Endothelial cell of umbilical vein (primary cell): ENCODE data around the gene RGP1. TPM values are rescaled to one million over a fixed set of nuclear protein-coding genes. Genes with fewer than 3 reads are reported as not detected.

Experiments used
- BruUV-seq: library from RNA; stranded (reverse); fragments of 400-500 nt; replicated peaks from 2 replicates; lab custom pipeline; 2021; lab: Mats Ljungman, UMichigan
- CTCF ChIA-PET: fragments of 300-600, 350-600 bp; sonication (Branson Sonifier 250); formaldehyde crosslinking; loops from one replicate; lab custom pipeline; 2021; ENCODE audit warnings: antibody characterized with exemption, inconsistent platforms; lab: Charles Lee
- POLR2A ChIA-PET: fragments of 300-600, 350-600 bp; sonication (Branson Sonifier 250); formaldehyde crosslinking; loops from one replicate; lab custom pipeline; 2021; ENCODE audit warnings: antibody characterized with exemption, inconsistent platforms; lab: Charles Lee
- DNase-seq: peaks from one replicate; pipeline ENCODE4 v3.0.0-alpha.2; 2011; ENCODE audit warnings: low read depth, low spot score
- FAIRE-seq: peaks from 2 replicates; lab custom pipeline; 2011; peaks lifted over from hg19 to GRCh38; lab: Jason Lieb, UNC
- H2AFZ ChIP-seq: 2 replicates; pipeline ENCODE4 v1.6.0; 2012; ENCODE audit warnings: low read depth, low read length, control low read depth, inconsistent platforms
- H3K27ac ChIP-seq: 2 replicates; pipeline ENCODE4 v1.5.1; 2011; ENCODE audit warnings: low read depth, mild to moderate bottlenecking, control low read depth, low read length, moderate library complexity; ENCODE audit not compliant: insufficient read depth
- H3K27me3 ChIP-seq, 2 experiments: 2 replicates each; pipeline versions ENCODE4 v1.6.0 to v1.6.1; 2011; ENCODE audit warnings: low read length in 2 of 2, mixed read lengths in 1 of 2; ENCODE audit not compliant: control insufficient read depth in 2 of 2, insufficient read depth in 2 of 2
- H3K36me3 ChIP-seq, 2 experiments: 2 replicates in 1 of 2; 3 replicates in 1 of 2; pipeline ENCODE4 v1.5.1; 2011; ENCODE audit warnings: low read length in 2 of 2, mild to moderate bottlenecking in 1 of 2, moderate library complexity in 1 of 2; ENCODE audit not compliant: control insufficient read depth in 2 of 2, insufficient read depth in 2 of 2; ENCODE audit errors: extremely low read depth in 1 of 2
- H3K4me1 ChIP-seq: 3 replicates; pipeline ENCODE4 v1.5.1; 2011; ENCODE audit warnings: mild to moderate bottlenecking, low read length; ENCODE audit not compliant: control insufficient read depth, insufficient read depth; ENCODE audit errors: extremely low read depth
- H3K4me2 ChIP-seq: 2 replicates; pipeline ENCODE4 v1.6.1; 2011; ENCODE audit warnings: low read length, control low read depth, mixed read lengths; ENCODE audit not compliant: insufficient read depth
- H3K4me3 ChIP-seq, 3 experiments: fragments of 200-600 bp in 1 of 3; sonication (generic), shearing (Covaris generic) in 1 of 3; replicated peaks in 1 of 3; 2 replicates each; pipeline ENCODE4 v1.5.1; 2011 to 2016; ENCODE audit warnings: control low read depth in 3 of 3, low read length in 3 of 3, mild to moderate bottlenecking in 2 of 3, inconsistent platforms in 1 of 3, low read depth in 1 of 3, moderate library complexity in 1 of 3; ENCODE audit not compliant: insufficient read depth in 1 of 3
- H3K79me2 ChIP-seq: 2 replicates; pipeline ENCODE4 v1.6.0; 2012; ENCODE audit warnings: low read length, inconsistent platforms; ENCODE audit not compliant: control insufficient read depth, insufficient read depth
- H3K9ac ChIP-seq: replicated peaks from 2 replicates; pipeline ENCODE3; 2011; ENCODE audit warnings: low read length, control low read depth; ENCODE audit not compliant: insufficient read depth; ENCODE audit errors: extremely low read depth
- H3K9me1 ChIP-seq: replicated peaks from 3 replicates; pipeline ENCODE4 v1.6.0; 2011; ENCODE audit warnings: mild to moderate bottlenecking, low read length; ENCODE audit not compliant: control insufficient read depth, insufficient read depth; ENCODE audit errors: extremely low read depth
- H3K9me3 ChIP-seq: replicated peaks from 2 replicates; pipeline ENCODE4 v1.5.1; 2012; ENCODE audit warnings: low read length, inconsistent platforms; ENCODE audit not compliant: control insufficient read depth, insufficient read depth
- H4K20me1 ChIP-seq: replicated peaks from 2 replicates; pipeline ENCODE3; 2011; ENCODE audit warnings: mild to moderate bottlenecking, low read length; ENCODE audit not compliant: control insufficient read depth, insufficient read depth; ENCODE audit errors: extremely low read depth
- EZH2 ChIP-seq: IDR thresholded peaks from 2 replicates; pipeline ENCODE4 v1.6.1; 2012; ENCODE audit warnings: borderline replicate concordance, low read depth, mild to moderate bottlenecking, moderate library complexity, low read length, inconsistent platforms; ENCODE audit not compliant: severe bottlenecking
- FOS ChIP-seq: IDR thresholded peaks from 2 replicates; pipeline ENCODE4 v1.6.1; 2011; ENCODE audit warnings: mild to moderate bottlenecking, low read length, moderate library complexity, borderline replicate concordance; ENCODE audit not compliant: insufficient read depth
- MYC ChIP-seq: IDR thresholded peaks from one replicate; pipeline ENCODE4 v1.6.1; 2011; ENCODE audit warnings: mild to moderate bottlenecking, low read depth, low read length
- POLR2A ChIP-seq: IDR thresholded peaks from 2 replicates; pipeline ENCODE4 v1.6.1; 2012; ENCODE audit warnings: low read depth, mild to moderate bottlenecking, control low read depth, low read length
- POLR2AphosphoS5 ChIP-seq: IDR thresholded peaks from 2 replicates; pipeline ENCODE4 v1.6.1; 2012; ENCODE audit warnings: low read depth, mild to moderate bottlenecking, control low read depth, low read length, moderate library complexity; ENCODE audit not compliant: insufficient read depth
- dilution Hi-C: fragments of 300-500 bp; cut with MboI; formaldehyde crosslinking; loops from one replicate; pipeline ENCODE4 v1.15.0; 2019; ENCODE audit warnings: low sequenced_read_pairs; ENCODE audit not compliant: extremely low pct_ligation_motif_present
- intact Hi-C: fragments of 100-400 bp; cut with micrococcal nuclease; formaldehyde crosslinking; loops from one replicate; pipeline ENCODE4 v1.10.0; 2022
- polyA plus RNA-seq, 4 experiments: library from polyadenylated mRNA; depleted of rRNA in 3 of 4; stranded (reverse) in 3 of 4; unstranded in 1 of 4; fragments of >200 nt; gene quantifications; 2 replicates each; pipeline versions ENCODE4 v1.2.1 to v1.2.3, GENCODE V29; 2011 to 2012; ENCODE audit warnings: missing spikeins in 1 of 4
- total RNA-seq: library from RNA; stranded (reverse); gene quantifications from 2 replicates; pipeline ENCODE4 v1.2.3, GENCODE V29; 2021
- TF ChIP-seq, protein P1 (sequence below), 2 donors: IDR thresholded peaks; 1 replicate in 1 of 2; 2 replicates in 1 of 2; pipeline ENCODE4 v1.5.1; 2011; ENCODE audit warnings: low read length in 2 of 2, mild to moderate bottlenecking in 2 of 2, moderate library complexity in 2 of 2, control low read depth in 1 of 2, inconsistent platforms in 1 of 2, low read depth in 1 of 2; ENCODE audit not compliant: insufficient read depth in 1 of 2; ENCODE audit errors: extremely low read depth in 1 of 2

The RGP1 gene
- total and polyA plus RNA-seq, 2 donors (not counting 3 experiments of a cell fraction or from before 2014, with no cell fraction given) = 15.0 to 29.0 TPM

DNA sequence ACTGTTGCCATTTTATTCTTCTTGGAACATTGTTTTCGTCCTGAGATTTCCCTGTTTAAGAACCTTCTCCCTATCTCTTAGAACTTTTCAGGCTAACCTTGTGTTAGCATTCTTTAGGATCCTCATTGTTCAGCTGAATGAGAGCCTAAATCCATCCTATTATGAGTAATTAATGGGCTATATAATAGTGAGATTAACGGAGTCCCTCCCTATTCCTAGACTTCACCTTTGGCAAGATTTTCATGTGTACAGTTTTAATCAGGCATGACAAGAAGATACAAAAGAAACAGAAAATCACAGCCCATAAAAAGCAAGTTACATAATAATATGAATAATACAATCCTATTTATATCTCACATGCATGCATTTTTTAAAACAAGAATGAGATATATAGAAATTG is 14.1 kb downstream of the RGP1 start:
- ChIA-PET POLR2A (interaction anchor here (0.7 kb wide), 1 partner anchor 718 kb away, joined by 5 read pairs; no protein-coding TSS in a partner anchor), CTCF (interaction anchor here (0.9 to 3.2 kb wide), 4 partner anchors 8 to 27 kb away, joined by 8 to 10 read pairs (median 10); no protein-coding TSS in a partner anchor)
- Histone ChIP-seq H3K9ac (no peak overlapping the region), H2AFZ (no peak overlapping the region), H3K4me2 (no peak overlapping the region), H3K4me3 (no peak overlapping the region), H3K4me1 (peaks cover 41% of the 10 kb centered on the region), H3K36me3 (no peaks in the 10 kb centered on the region), H3K9me1 (no peaks in the 10 kb centered on the region), H3K79me2 (no peaks in the 10 kb centered on the region), H3K27me3 (no peaks in the 10 kb centered on the region), H4K20me1 (no peaks in the 10 kb centered on the region), H3K9me3 (no peaks in the 10 kb centered on the region), H3K27ac (no peak overlapping the region)
- TF ChIP-seq EZH2 = no peak
- no peak for TF ChIP-seq FOS
- no peak for TF ChIP-seq MYC
- TF ChIP-seq POLR2AphosphoS5 = no peak
- no peak for TF ChIP-seq POLR2A
- TF ChIP-seq, protein P1, sequence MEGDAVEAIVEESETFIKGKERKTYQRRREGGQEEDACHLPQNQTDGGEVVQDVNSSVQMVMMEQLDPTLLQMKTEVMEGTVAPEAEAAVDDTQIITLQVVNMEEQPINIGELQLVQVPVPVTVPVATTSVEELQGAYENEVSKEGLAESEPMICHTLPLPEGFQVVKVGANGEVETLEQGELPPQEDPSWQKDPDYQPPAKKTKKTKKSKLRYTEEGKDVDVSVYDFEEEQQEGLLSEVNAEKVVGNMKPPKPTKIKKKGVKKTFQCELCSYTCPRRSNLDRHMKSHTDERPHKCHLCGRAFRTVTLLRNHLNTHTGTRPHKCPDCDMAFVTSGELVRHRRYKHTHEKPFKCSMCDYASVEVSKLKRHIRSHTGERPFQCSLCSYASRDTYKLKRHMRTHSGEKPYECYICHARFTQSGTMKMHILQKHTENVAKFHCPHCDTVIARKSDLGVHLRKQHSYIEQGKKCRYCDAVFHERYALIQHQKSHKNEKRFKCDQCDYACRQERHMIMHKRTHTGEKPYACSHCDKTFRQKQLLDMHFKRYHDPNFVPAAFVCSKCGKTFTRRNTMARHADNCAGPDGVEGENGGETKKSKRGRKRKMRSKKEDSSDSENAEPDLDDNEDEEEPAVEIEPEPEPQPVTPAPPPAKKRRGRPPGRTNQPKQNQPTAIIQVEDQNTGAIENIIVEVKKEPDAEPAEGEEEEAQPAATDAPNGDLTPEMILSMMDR (IDR thresholded peaks at IDR 0.05; ENCODE audit: extremely low read depth in 1 of 2, insufficient read depth in 1 of 2, low read depth in 1 of 2, low read length in 2 of 2) = no peak
- no TSS peak for BruUV-seq
- FAIRE-seq = no peak
- DNase-seq = no peak
- intact Hi-C loops (no loop called here), dilution Hi-C loops (no loop called here)
